Ascending aorta (tissue), 2 donors: ENCODE measurements around the gene EVC. TPM values are rescaled to one million over a fixed set of nuclear protein-coding genes. Genes with fewer than 3 reads are reported as not detected.

Experiments
- DNase-seq, 2 donors: peaks; one replicate each; pipeline ENCODE4 v3.0.0-alpha.2; 2019; ENCODE audit warnings: low spot score in 2 of 2
- H3K27ac ChIP-seq, 2 donors: fragments of 200-600 bp; sonication (generic); one replicate each; pipeline ENCODE4 v1.5.1; 2016 to 2017; ENCODE audit warnings: mild to moderate bottlenecking in 1 of 2
- H3K27me3 ChIP-seq: fragments of 200-600 bp; sonication (generic); one replicate; pipeline ENCODE4 v1.5.1; 2017
- H3K36me3 ChIP-seq, 2 donors: fragments of 200-600 bp; sonication (generic); one replicate each; pipeline ENCODE4 v1.5.1; 2016
- H3K4me1 ChIP-seq, 2 donors: fragments of 200-600 bp; sonication (generic); one replicate each; pipeline ENCODE4 v1.5.1; 2016 to 2017; ENCODE audit warnings: mild to moderate bottlenecking in 1 of 2
- H3K4me3 ChIP-seq, 2 donors: fragments of 200-600 bp; sonication (generic); one replicate each; pipeline ENCODE4 v1.5.1; 2016 to 2017; ENCODE audit warnings: mild to moderate bottlenecking in 1 of 2
- H3K9me3 ChIP-seq, 2 donors: fragments of 200-600 bp; sonication (generic); one replicate each; pipeline ENCODE4 v1.5.1; 2016
- intact Hi-C: fragments of 100-400 bp; cut with DNase I; formaldehyde crosslinking; loops from one replicate; pipeline ENCODE4 v1.15.1; 2023
- total RNA-seq: library from RNA; depleted of rRNA; stranded (reverse); fragments of >200 nt; gene quantifications from one replicate; pipeline ENCODE4 v1.1.0, GENCODE V29; 2016
- TF ChIP-seq, protein P1 (sequence below), 3 experiments: fragments of 200-600 bp in 2 of 3; fragments of 450-650 bp in 1 of 3; sonication (generic) in 2 of 3; IDR thresholded peaks; one replicate each; pipeline ENCODE4 v1.5.1; 2016 to 2019; ENCODE audit warnings: antibody characterized with exemption in 3 of 3, mild to moderate bottlenecking in 1 of 3, moderate library complexity in 1 of 3

EVC gene
- total RNA-seq, 1 donor from 2014 or later: 39.3 TPM

DNA sequence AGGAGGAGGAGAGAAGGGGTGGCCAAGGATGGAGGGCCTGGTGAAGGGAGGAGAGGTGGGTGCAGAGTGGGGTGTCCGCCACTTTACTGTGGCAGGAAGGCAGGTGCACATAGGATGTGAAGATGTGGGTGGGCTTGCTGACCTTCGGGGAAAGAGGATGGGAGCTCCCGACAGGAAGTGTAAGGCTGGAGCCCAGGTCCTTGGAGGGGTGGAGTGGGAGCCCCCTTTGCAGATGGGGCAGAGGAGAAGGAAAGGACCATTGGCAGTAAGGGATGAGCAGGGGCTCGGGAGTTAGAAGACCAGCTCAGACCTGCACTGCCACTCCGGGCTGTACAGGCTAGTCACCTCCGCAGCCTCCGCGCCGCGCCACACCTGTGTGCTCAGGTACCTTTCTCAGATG lies 89.5 kb downstream of the EVC start:
- Histone ChIP-seq H3K36me3 (peaks cover 66 to 79% of the 10 kb centered on the region in 2 donors), H3K27me3 (no peaks in the 10 kb centered on the region), H3K9me3 (no peaks in the 10 kb centered on the region), H3K27ac (no peak overlapping the region), H3K4me1 (no peaks in the 10 kb centered on the region), H3K4me3 (no peak overlapping the region)
- TF ChIP-seq, protein P1, sequence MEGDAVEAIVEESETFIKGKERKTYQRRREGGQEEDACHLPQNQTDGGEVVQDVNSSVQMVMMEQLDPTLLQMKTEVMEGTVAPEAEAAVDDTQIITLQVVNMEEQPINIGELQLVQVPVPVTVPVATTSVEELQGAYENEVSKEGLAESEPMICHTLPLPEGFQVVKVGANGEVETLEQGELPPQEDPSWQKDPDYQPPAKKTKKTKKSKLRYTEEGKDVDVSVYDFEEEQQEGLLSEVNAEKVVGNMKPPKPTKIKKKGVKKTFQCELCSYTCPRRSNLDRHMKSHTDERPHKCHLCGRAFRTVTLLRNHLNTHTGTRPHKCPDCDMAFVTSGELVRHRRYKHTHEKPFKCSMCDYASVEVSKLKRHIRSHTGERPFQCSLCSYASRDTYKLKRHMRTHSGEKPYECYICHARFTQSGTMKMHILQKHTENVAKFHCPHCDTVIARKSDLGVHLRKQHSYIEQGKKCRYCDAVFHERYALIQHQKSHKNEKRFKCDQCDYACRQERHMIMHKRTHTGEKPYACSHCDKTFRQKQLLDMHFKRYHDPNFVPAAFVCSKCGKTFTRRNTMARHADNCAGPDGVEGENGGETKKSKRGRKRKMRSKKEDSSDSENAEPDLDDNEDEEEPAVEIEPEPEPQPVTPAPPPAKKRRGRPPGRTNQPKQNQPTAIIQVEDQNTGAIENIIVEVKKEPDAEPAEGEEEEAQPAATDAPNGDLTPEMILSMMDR (IDR thresholded peaks at IDR 0.05): no peak
- intact Hi-C loops: no loop called here
- DNase-seq: no peak

DNA sequence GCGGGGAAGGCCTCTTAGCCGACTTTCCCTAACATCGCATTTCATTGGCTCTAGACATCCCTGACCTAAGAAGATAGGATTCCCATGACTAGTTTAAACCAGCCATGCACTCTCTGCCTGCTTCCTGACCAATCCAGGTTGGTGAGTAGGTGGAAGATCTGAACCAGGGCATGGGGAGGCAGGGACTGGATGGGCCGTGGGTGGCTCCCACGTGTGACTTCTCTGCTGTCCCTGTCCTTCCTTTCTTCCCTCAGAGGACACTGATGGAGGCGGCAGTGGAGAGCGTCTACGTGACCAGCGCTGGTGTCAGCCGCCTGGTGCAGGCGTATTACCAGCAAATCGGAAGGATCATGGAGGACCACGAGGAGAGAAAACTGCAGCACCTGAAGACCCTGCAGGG lies 90.7 kb downstream of the EVC start:
- H3K27ac ChIP-seq: no peak overlapping the region
- H3K27me3 ChIP-seq: no peaks in the 10 kb centered on the region
- H3K4me3 ChIP-seq: no peak overlapping the region
- peaks cover 65 to 78% of the 10 kb centered on the region in 2 donors for H3K36me3 ChIP-seq
- intact Hi-C loops: no loop called here
- TF ChIP-seq, protein P1 (IDR thresholded peaks at IDR 0.05): no peak
- no peaks in the 10 kb centered on the region for H3K9me3 ChIP-seq
- H3K4me1 ChIP-seq: no peaks in the 10 kb centered on the region
- DNase-seq: no peak

DNA sequence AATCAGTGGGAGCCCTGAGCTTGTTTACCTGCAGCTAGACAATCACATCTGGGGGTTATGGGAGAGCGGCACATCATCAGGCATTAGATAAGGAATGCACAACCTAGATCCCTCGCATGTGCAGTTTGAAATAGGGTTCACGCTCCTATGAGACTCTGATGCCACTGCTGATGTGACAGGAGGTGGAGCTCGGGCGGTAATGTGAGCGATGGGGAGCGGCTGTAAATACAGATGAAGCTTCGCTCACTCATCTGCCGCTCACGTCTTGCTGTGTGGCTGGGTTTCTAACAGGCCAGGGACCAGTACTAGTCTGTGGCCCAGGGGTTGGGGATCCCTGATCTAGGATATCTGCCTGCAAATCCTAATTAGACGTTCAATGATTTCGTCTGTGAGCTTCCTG lies 91.6 kb downstream of the EVC start:
- intact Hi-C loops: no loop called here
- no peaks in the 10 kb centered on the region for H3K4me1 ChIP-seq
- no peak overlapping the region for H3K27ac ChIP-seq
- no peak for DNase-seq
- peaks cover 61 to 72% of the 10 kb centered on the region in 2 donors for H3K36me3 ChIP-seq
- no peaks in the 10 kb centered on the region for H3K27me3 ChIP-seq
- H3K4me3 ChIP-seq: no peak overlapping the region
- no peaks in the 10 kb centered on the region for H3K9me3 ChIP-seq
- TF ChIP-seq, protein P1 (IDR thresholded peaks at IDR 0.05): no peak

DNA sequence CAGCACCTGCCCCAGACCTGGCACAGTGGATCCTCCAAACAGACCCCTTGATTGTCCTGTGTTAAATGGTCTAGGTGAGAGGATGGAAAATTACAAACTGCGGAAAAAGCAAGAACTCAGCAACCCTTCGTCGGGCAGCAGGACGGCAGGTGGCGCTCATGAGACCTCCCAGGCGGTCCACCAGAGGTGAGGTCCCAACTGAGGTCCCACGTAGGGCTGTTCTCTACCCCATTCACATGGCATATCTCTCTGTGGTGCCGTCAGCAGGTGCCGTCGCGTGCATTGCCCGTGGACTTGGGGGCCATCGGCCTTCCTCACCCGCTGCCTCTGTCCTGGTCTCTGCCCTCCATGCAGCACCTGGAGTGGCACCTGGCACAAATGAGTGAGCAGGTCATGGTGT lies 93.7 kb downstream of the EVC start:
- no peak for DNase-seq
- Histone ChIP-seq H3K4me3 (no peak overlapping the region), H3K27ac (no peak overlapping the region), H3K9me3 (no peaks in the 10 kb centered on the region), H3K36me3 (peaks cover 60 to 73% of the 10 kb centered on the region in 2 donors), H3K27me3 (no peaks in the 10 kb centered on the region), H3K4me1 (no peaks in the 10 kb centered on the region)
- TF ChIP-seq, protein P1 (IDR thresholded peaks at IDR 0.05): no peak
- intact Hi-C loops: no loop called here

DNA sequence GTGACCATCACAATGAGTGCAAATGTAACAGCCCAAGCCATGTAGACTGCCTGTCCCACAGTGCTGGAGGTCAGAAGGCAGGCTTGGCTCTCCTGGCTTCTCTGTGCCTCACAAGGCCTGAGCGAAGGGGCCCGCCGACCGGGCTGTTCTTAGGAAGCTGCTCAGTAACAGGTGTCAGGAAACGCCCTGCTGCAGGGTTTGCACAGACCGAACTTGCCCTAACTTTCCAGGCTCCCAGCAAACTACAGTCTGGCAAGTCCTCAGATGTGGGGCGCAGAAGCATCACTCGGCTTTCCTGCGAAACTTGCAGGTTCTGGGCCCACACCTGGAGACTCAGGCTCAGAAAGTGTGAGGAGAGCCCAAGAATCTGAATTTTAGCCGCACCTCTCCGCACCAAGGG lies 94.3 kb downstream of the EVC start:
- DNase-seq: no peak
- H3K27me3 ChIP-seq: no peaks in the 10 kb centered on the region
- H3K4me3 ChIP-seq: no peak overlapping the region
- peaks cover 0 to 3% of the 10 kb centered on the region in 2 donors for H3K9me3 ChIP-seq
- no peaks in the 10 kb centered on the region for H3K4me1 ChIP-seq
- TF ChIP-seq, protein P1 (IDR thresholded peaks at IDR 0.05): no peak
- H3K36me3 ChIP-seq: peaks cover 65 to 77% of the 10 kb centered on the region in 2 donors
- intact Hi-C loops: no loop called here
- no peak overlapping the region for H3K27ac ChIP-seq
